Esophagus squamous epithelium (tissue), 5 donors: ENCODE measurements around the gene C2CD4C. TPM values are rescaled to one million over a fixed set of nuclear protein-coding genes. Genes with fewer than 3 reads are reported as not detected.

ENCODE experiments used
- DNase-seq: peaks from one replicate; lab custom pipeline; 2025; lab: John Stamatoyannopoulos, UW
- H3K27ac ChIP-seq, 4 donors: fragments of 200-600 bp; sonication (generic); one replicate each; pipeline ENCODE4 v1.5.1; 2016 to 2019; ENCODE audit warnings: mild to moderate bottlenecking in 1 of 4
- H3K27me3 ChIP-seq, 4 donors: fragments of 200-600 bp; sonication (generic); 1 replicate in 3 of 4; 2 replicates in 1 of 4; pipeline versions ENCODE4 v1.5.1 to v1.6.0; 2017 to 2021; ENCODE audit warnings: antibody characterized with exemption in 1 of 4
- H3K36me3 ChIP-seq, 3 donors: fragments of 200-600 bp; sonication (generic); one replicate each; pipeline ENCODE4 v1.5.1; 2016 to 2019
- H3K4me1 ChIP-seq, 3 donors: fragments of 200-600 bp; sonication (generic); one replicate each; pipeline ENCODE4 v1.5.1; 2017 to 2019
- H3K4me3 ChIP-seq, 4 donors: fragments of 200-600 bp; sonication (generic); 1 replicate in 3 of 4; 2 replicates in 1 of 4; pipeline ENCODE4 v1.5.1; 2016 to 2019; ENCODE audit warnings: mild to moderate bottlenecking in 2 of 4, moderate library complexity in 1 of 4
- H3K9me3 ChIP-seq, 3 donors: fragments of 200-600 bp; sonication (generic); one replicate each; pipeline ENCODE4 v1.5.1; 2016 to 2019
- CTCF ChIP-seq, 6 experiments: fragments of 450-650 bp in 4 of 6; fragments of 200-600 bp in 2 of 6; sonication (generic) in 2 of 6; IDR thresholded peaks; one replicate each; pipeline ENCODE4 v1.5.1; 2016 to 2019; ENCODE audit warnings: antibody characterized with exemption in 6 of 6, mild to moderate bottlenecking in 4 of 6, moderate library complexity in 4 of 6
- POLR2A ChIP-seq, 4 donors: fragments of 450-650 bp; IDR thresholded peaks; one replicate each; pipeline ENCODE4 v1.6.1; 2017; ENCODE audit warnings: antibody characterized with exemption in 4 of 4, mild to moderate bottlenecking in 4 of 4, moderate library complexity in 3 of 4
- WGBS, 2 donors: methylation state at CpG; one replicate each; pipeline ENCODE4 v1.1.5; 2018; 5-methylcytosine and 5-hydroxymethylcytosine counted together
- intact Hi-C: fragments of 100-400 bp; cut with DNase I; formaldehyde crosslinking; loops from one replicate; pipeline ENCODE4 v1.15.0; 2022
- total RNA-seq, 4 donors: library from RNA; depleted of rRNA; stranded (reverse); fragments of >200 nt; gene quantifications; one replicate each; pipeline ENCODE4 v1.1.0, GENCODE V29; 2016
- donor health status: DM: yes; HTN: yes; CAD: no.

Gene C2CD4C
- total RNA-seq, 4 donors from 2014 or later: 0.15 to 1.1 (median 0.45) TPM

- Histone ChIP-seq H3K4me1 (no peaks in the 10 kb centered on the region), H3K9me3 (no peaks in the 10 kb centered on the region), H3K36me3 (no peaks in the 10 kb centered on the region), H3K27ac (no peak overlapping the region), H3K4me3 (no peak overlapping the region), H3K27me3 (peaks cover 0 to 24% (median 0%) of the 10 kb centered on the region in 4 donors)
- no peak for DNase-seq
- intact Hi-C loops: no loop called here
- WGBS, 2 donors: 85 to 93% methylated on average over 10 to 19 of the region's 30 CpGs
- no peak for TF ChIP-seq POLR2A (IDR thresholded peaks at IDR 0.05)
- TF ChIP-seq CTCF (IDR thresholded peaks at IDR 0.05): no peak
Measured at GRCh38 chr19:391726-392374, 17.1 kb downstream of the C2CD4C start.

- no peaks in the 10 kb centered on the region for H3K4me1 ChIP-seq
- intact Hi-C loops: no loop called here
- WGBS, 2 donors: 71 to 87% methylated on average over 2 of the region's 2 CpGs
Measured at GRCh38 chr19:391207-391557, 17.8 kb downstream of the C2CD4C start.

GRCh38 chr19:390386-391206 lies 18.4 kb downstream of the C2CD4C start:
- 78 to 93% methylated on average over 5 to 7 of the region's 30 CpGs for WGBS, 2 donors
- no peak overlapping the region for H3K4me3 ChIP-seq
- TF ChIP-seq POLR2A (IDR thresholded peaks at IDR 0.05) (no peak), CTCF (IDR thresholded peaks at IDR 0.05) (no peak)
- H3K36me3 ChIP-seq: no peaks in the 10 kb centered on the region
- DNase-seq: no peak
- intact Hi-C loops: no loop called here
- H3K4me1 ChIP-seq: no peaks in the 10 kb centered on the region
- peaks cover 0 to 24% (median 0%) of the 10 kb centered on the region in 4 donors for H3K27me3 ChIP-seq
- H3K27ac ChIP-seq: no peak overlapping the region
- H3K9me3 ChIP-seq: no peaks in the 10 kb centered on the region

More at GRCh38 chr19:391207-391557, 17.8 kb downstream of the C2CD4C start:
- no peak overlapping the region for H3K4me3 ChIP-seq
- TF ChIP-seq POLR2A (IDR thresholded peaks at IDR 0.05) (no peak), CTCF (IDR thresholded peaks at IDR 0.05) (no peak)
- H3K9me3 ChIP-seq: no peaks in the 10 kb centered on the region
- H3K36me3 ChIP-seq: no peaks in the 10 kb centered on the region
- H3K27ac ChIP-seq: no peak overlapping the region
- DNase-seq: no peak
- H3K27me3 ChIP-seq: peaks cover 0 to 24% (median 0%) of the 10 kb centered on the region in 4 donors

- DNase-seq: no peak
- no peaks in the 10 kb centered on the region for H3K4me1 ChIP-seq
- H3K27me3 ChIP-seq: peaks cover 0 to 24% (median 0%) of the 10 kb centered on the region in 4 donors
- no peak overlapping the region for H3K27ac ChIP-seq
- intact Hi-C loops: no loop called here
- 88 to 92% methylated on average over 4 to 7 of the region's 12 CpGs for WGBS, 2 donors
- H3K4me3 ChIP-seq: no peak overlapping the region
- no peaks in the 10 kb centered on the region for H3K9me3 ChIP-seq
- no peaks in the 10 kb centered on the region for H3K36me3 ChIP-seq
- no peak for TF ChIP-seq POLR2A (IDR thresholded peaks at IDR 0.05)
- no peak for TF ChIP-seq CTCF (IDR thresholded peaks at IDR 0.05)
Measured at GRCh38 chr19:389935-390289, 19.0 kb downstream of the C2CD4C start.

GRCh38 chr19:389255-389934 lies 19.6 kb downstream of the C2CD4C start:
- H3K27ac ChIP-seq: no peak overlapping the region
- 68 to 75% methylated on average over 14 to 21 of the region's 21 CpGs for WGBS, 2 donors
- no peaks in the 10 kb centered on the region for H3K36me3 ChIP-seq
- H3K4me1 ChIP-seq: no peaks in the 10 kb centered on the region
- intact Hi-C loops: no loop called here
- no peaks in the 10 kb centered on the region for H3K9me3 ChIP-seq
- H3K27me3 ChIP-seq: peaks cover 0 to 27% (median 0%) of the 10 kb centered on the region in 4 donors
- DNase-seq: no peak
- TF ChIP-seq CTCF (IDR thresholded peaks at IDR 0.05) (no peak), POLR2A (IDR thresholded peaks at IDR 0.05) (no peak)
- no peak overlapping the region for H3K4me3 ChIP-seq
